ENCODE results near the gene AKAP12. TPM values are rescaled to one million over a fixed set of nuclear protein-coding genes. Genes with fewer than 3 reads are reported as not detected.

Gene AKAP12
- total RNA-seq, 1 donor from 2014 or later = 10.6 TPM

DNA sequence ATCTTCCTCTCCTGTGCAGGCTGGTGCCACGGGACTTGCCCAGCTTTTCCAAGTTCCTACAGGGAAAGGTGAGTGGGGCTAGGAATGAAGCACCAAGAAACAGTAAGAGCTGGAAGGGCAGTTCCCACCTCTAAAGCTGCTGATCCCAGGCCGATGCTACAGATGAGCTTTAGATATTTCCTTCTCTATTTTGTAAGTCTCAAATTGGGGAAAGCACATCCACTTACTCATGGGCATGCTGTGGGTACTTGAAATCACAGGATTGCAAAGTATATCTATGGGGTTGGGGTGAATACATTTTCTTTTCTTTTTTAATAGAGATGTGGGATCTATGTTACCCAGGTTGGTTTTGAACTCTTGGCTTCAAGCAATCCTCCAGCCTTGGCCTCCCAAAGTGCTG, 148.5 kb downstream of the AKAP12 start:
- H3K9me3 Mint-ChIP-seq (ENCODE audit: low read depth) = no peaks in the 10 kb centered on the region
- H3K27ac Mint-ChIP-seq = no peak overlapping the region
- no peaks in the 10 kb centered on the region for H3K27me3 Mint-ChIP-seq
- DNase-seq (ENCODE audit: low spot score, unreplicated experiment) = no peak
- peak overlapping the region; percentile 40 for H3K4me3 Mint-ChIP-seq (ENCODE audit: low read depth)
- H3K4me1 Mint-ChIP-seq (ENCODE audit: low read depth) = peaks cover 19% of the 10 kb centered on the region
- H3K36me3 Mint-ChIP-seq (ENCODE audit: insufficient read depth) = peaks cover 5% of the 10 kb centered on the region
- TF ChIP-seq, protein P1, sequence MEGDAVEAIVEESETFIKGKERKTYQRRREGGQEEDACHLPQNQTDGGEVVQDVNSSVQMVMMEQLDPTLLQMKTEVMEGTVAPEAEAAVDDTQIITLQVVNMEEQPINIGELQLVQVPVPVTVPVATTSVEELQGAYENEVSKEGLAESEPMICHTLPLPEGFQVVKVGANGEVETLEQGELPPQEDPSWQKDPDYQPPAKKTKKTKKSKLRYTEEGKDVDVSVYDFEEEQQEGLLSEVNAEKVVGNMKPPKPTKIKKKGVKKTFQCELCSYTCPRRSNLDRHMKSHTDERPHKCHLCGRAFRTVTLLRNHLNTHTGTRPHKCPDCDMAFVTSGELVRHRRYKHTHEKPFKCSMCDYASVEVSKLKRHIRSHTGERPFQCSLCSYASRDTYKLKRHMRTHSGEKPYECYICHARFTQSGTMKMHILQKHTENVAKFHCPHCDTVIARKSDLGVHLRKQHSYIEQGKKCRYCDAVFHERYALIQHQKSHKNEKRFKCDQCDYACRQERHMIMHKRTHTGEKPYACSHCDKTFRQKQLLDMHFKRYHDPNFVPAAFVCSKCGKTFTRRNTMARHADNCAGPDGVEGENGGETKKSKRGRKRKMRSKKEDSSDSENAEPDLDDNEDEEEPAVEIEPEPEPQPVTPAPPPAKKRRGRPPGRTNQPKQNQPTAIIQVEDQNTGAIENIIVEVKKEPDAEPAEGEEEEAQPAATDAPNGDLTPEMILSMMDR (IDR thresholded peaks at IDR 0.05; ENCODE audit: unreplicated experiment) = no peak

DNA sequence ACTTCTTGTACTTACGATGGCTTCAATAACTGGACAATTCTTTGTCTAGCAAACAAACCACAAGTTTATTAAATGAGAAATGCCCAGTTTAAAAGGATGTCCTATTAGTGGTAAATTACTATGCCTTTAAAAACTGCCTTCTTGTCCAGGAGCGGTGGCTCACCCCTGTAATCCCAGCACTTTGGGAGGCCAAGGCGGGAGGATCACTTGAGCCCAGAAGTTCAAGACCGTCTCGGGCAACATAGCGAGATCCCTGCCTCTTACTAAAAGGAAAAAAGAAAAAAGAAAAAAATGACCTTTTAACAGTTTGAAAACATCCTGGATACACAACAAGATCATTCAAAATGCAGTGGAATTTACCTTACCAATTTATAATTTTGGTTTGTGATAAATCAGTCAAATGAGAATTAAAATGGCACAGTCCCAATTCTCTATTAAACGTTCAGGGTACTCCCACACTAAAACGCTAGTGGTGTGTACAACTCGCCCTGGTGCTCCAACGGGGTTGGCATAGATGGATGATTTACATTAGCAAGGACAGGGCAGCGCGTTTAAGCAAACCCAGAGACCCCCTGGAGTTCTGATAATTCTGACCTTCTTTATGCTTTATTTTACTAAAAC, 149.3 kb downstream of the AKAP12 start:
- TF ChIP-seq, protein P1 (IDR thresholded peaks at IDR 0.05; ENCODE audit: unreplicated experiment) = no peak
- Mint-ChIP-seq H3K4me1 (ENCODE audit: low read depth) (peaks cover 25% of the 10 kb centered on the region), H3K27me3 (no peaks in the 10 kb centered on the region), H3K27ac (peak overlapping the region; percentile 98), H3K4me3 (ENCODE audit: low read depth) (peak overlapping the region; percentile 86), H3K9me3 (ENCODE audit: low read depth) (no peaks in the 10 kb centered on the region), H3K36me3 (ENCODE audit: insufficient read depth) (peaks cover 3% of the 10 kb centered on the region)
- no peak for DNase-seq (ENCODE audit: low spot score, unreplicated experiment)

DNA sequence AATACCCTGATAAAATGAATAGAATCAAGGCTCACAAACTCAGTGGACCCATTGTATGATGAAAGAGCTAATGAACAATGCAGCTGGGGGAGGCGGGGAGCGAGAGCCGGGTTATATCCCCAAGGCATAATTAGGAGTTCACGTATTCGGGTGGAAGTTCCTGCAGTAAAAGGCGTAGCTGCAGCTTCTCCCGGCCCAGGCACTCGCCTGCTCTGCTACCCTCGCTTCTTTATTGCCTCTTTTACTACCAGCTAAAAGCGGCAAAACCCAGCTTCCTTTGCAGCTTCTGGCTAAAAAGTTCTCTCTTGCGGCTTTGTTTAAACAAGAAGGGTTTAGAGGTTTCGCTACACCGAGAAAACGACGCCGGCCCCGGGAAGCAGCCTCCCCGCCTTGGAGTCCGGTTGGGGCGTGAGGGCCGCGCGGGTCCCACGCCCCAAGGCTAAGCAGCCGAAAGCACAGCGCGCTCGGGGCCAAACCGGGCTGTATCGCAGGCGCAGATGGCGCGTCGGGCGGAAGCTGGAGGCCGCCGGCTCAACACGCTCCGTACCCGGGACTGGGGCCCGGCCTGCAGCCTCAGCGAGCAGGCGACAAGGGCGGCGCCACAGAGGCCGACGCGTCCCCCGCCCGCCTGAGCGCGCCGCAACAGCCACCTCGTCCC, 150.0 kb downstream of the AKAP12 start:
- no peak for DNase-seq (ENCODE audit: low spot score, unreplicated experiment)
- H3K36me3 Mint-ChIP-seq (ENCODE audit: insufficient read depth) = no peaks in the 10 kb centered on the region
- H3K27ac Mint-ChIP-seq = peak overlapping the region; percentile 98
- TF ChIP-seq, protein P1 (IDR thresholded peaks at IDR 0.05; ENCODE audit: unreplicated experiment) = no peak
- H3K9me3 Mint-ChIP-seq (ENCODE audit: low read depth) = no peaks in the 10 kb centered on the region
- H3K27me3 Mint-ChIP-seq = no peaks in the 10 kb centered on the region
- H3K4me3 Mint-ChIP-seq (ENCODE audit: low read depth) = peak overlapping the region; percentile 86
- peaks cover 27% of the 10 kb centered on the region for H3K4me1 Mint-ChIP-seq (ENCODE audit: low read depth)

- DNase-seq (ENCODE audit: low spot score, unreplicated experiment) = peak; percentile 96
- H3K9me3 Mint-ChIP-seq (ENCODE audit: low read depth) = no peaks in the 10 kb centered on the region
- TF ChIP-seq, protein P1 (IDR thresholded peaks at IDR 0.05; ENCODE audit: unreplicated experiment) = no peak
- H3K27ac Mint-ChIP-seq = peak overlapping the region; percentile 45
- no peaks in the 10 kb centered on the region for H3K36me3 Mint-ChIP-seq (ENCODE audit: insufficient read depth)
- peaks cover 31% of the 10 kb centered on the region for H3K4me1 Mint-ChIP-seq (ENCODE audit: low read depth)
- H3K27me3 Mint-ChIP-seq = no peaks in the 10 kb centered on the region
- peak overlapping the region; percentile 68 for H3K4me3 Mint-ChIP-seq (ENCODE audit: low read depth)
These were observed 150.6 kb downstream of the AKAP12 start for GRCh38 chr6:151390276-151390850.

- Mint-ChIP-seq H3K27me3 (no peaks in the 10 kb centered on the region), H3K27ac (peak overlapping the region; percentile 5), H3K36me3 (ENCODE audit: insufficient read depth) (no peaks in the 10 kb centered on the region), H3K4me1 (ENCODE audit: low read depth) (peaks cover 32% of the 10 kb centered on the region), H3K9me3 (ENCODE audit: low read depth) (no peaks in the 10 kb centered on the region), H3K4me3 (ENCODE audit: low read depth) (peak overlapping the region; percentile 82)
- TF ChIP-seq, protein P1 (IDR thresholded peaks at IDR 0.05; ENCODE audit: unreplicated experiment) = no peak
- peak; percentile 71 for DNase-seq (ENCODE audit: low spot score, unreplicated experiment)
These were observed 151.2 kb downstream of the AKAP12 start for GRCh38 chr6:151390851-151391470.
